RWPE1 (cell line): Measurements from ENCODE around the gene ELP1.

Experiments
- CTCF ChIA-PET: fragments of 350-600 bp; sonication (Branson Sonifier 250); formaldehyde crosslinking; extraction: SDS; loops from one replicate; lab custom pipeline; 2021; lab: Yijun Ruan, JAX
- POLR2A ChIA-PET: fragments of 400-600 bp; formaldehyde crosslinking; extraction: SDS; loops from one replicate; lab custom pipeline; 2020; ENCODE audit warnings: antibody characterized with exemption; ENCODE audit not compliant: low non-redundant PET; lab: Yijun Ruan, JAX
- DNase-seq: peaks from one replicate; pipeline ENCODE4 v3.0.0; 2012; ENCODE audit warnings: low spot score
- H3K27ac ChIP-seq: fragments of 450-650 bp; 2 replicates; pipeline ENCODE4 v1.5.1; 2017
- CTCF ChIP-seq: fragments of 450-650 bp; conservative IDR thresholded peaks from 2 replicates; pipeline ENCODE4 v1.5.1; 2017; ENCODE audit warnings: low read depth, mild to moderate bottlenecking

Gene ELP1

GRCh38 chr9:108956022-108956630 lies 22.2 kb upstream of the ELP1 start:
- ChIA-PET POLR2A (no interaction called here), CTCF (no interaction called here)
- no peak overlapping the region for H3K27ac ChIP-seq
- TF ChIP-seq CTCF, result no peak
- no peak for DNase-seq

DNA sequence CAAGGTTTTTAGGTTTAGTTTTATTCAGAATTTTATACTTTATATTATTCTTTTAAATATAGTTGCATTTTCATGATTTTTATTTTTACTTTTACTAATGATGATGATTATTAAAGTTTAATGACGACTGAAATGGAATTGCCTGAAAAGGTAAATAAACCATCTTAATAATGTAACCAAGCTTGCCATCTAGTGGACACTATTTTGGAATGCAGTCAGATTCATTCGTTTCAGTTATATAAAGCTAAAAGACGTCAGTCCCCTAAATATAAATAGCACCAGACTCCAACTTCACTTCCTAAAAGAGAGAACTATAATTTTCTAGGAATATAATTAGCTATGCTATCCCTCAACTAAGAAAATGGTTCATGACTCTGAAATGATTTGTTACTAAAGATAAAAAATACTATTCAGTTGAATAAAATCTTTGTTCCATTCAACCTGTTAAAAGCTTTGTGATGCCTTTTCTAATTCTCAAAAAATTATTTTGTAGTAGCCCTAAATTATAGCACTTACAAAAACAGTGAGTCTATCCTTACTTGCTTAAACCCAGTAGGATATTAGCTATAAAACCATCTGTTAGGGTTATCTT lies 20.2 kb upstream of the ELP1 start:
- peak; percentile 72 for DNase-seq
- ChIA-PET POLR2A (no interaction called here), CTCF (interaction anchor here (0.5 to 2.1 kb wide), 16 partner anchors 8 to 1070 kb away, joined by 3 to 7 read pairs (median 4); no protein-coding TSS in a partner anchor)
- peak; percentile 95 for TF ChIP-seq CTCF
- no peak overlapping the region for H3K27ac ChIP-seq

DNA sequence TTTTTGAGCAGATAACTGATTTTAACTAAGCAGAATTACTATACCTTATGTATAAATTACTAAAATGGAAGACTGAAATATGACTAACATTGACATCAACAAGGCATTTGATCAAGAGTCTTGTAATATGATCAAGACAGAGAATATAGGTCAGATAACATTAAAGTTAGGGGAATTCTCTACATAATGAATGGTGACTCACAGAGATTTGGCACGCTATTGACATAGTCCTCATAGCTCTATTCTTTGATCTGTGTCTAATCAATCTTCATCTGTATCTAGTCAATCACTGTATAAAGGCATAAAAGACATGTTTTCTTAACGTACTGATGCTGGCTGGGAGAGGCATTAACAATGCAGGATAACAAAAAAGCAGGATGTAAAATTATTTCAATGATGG lies 17.7 kb upstream of the ELP1 start:
- ChIA-PET CTCF (interaction anchor here (1.4 kb wide), 3 partner anchors 10 to 167 kb away, joined by 3 to 5 read pairs (median 3); no protein-coding TSS in a partner anchor), POLR2A (no interaction called here)
- H3K27ac ChIP-seq, result no peak overlapping the region
- no peak for DNase-seq
- TF ChIP-seq CTCF, result no peak

GRCh38 chr9:108950168-108950567 lies 16.2 kb upstream of the ELP1 start:
- no peak overlapping the region for H3K27ac ChIP-seq
- no peak for TF ChIP-seq CTCF
- ChIA-PET POLR2A (no interaction called here), CTCF (interaction anchor here (1.3 kb wide), 1 partner anchor 9 kb away, joined by 4 read pairs; no protein-coding TSS in a partner anchor)
- no peak for DNase-seq

- no peak for TF ChIP-seq CTCF
- CTCF ChIA-PET, result no interaction called here
- POLR2A ChIA-PET, result no interaction called here
- DNase-seq, result no peak
- H3K27ac ChIP-seq, result no peak overlapping the region
Observed at GRCh38 chr9:108939975-108940374, 6.1 kb upstream of the ELP1 start.

- ChIA-PET POLR2A (no interaction called here), CTCF (interaction anchor here (0.6 kb wide), 1 partner anchor 58 kb away, joined by 4 read pairs; no protein-coding TSS in a partner anchor)
- no peak for DNase-seq
- no peak for TF ChIP-seq CTCF
- no peak overlapping the region for H3K27ac ChIP-seq
Observed at GRCh38 chr9:108937561-108938305, 3.8 kb upstream of the ELP1 start.
